GM12801 (cell line): ENCODE data around the gene ITGA3.

ENCODE experiments used
- CTCF ChIP-seq: IDR thresholded peaks from one replicate; pipeline ENCODE4 v1.5.1; 2011; ENCODE audit warnings: control low read depth; ENCODE audit not compliant: insufficient read length; ENCODE audit errors: extremely low read depth

ITGA3 gene

GRCh38 chr17:50107790-50108414 lies 52.0 kb downstream of the ITGA3 start:
- TF ChIP-seq CTCF = no peak

GRCh38 chr17:50108556-50108955 lies 52.6 kb downstream of the ITGA3 start:
- TF ChIP-seq CTCF = no peak

- TF ChIP-seq CTCF = no peak
These were observed 53.3 kb downstream of the ITGA3 start for GRCh38 chr17:50109207-50109606.

GRCh38 chr17:50109785-50110184 lies 53.9 kb downstream of the ITGA3 start:
- TF ChIP-seq CTCF = no peak

- no peak for TF ChIP-seq CTCF
These were observed 54.9 kb downstream of the ITGA3 start for GRCh38 chr17:50110591-50111349.

GRCh38 chr17:50111673-50112655 lies 56.1 kb downstream of the ITGA3 start:
- TF ChIP-seq CTCF = no peak

GRCh38 chr17:50112694-50113093 lies 56.8 kb downstream of the ITGA3 start:
- TF ChIP-seq CTCF = no peak
